MM.1S (cell line): Measurements from ENCODE around the gene PLA2G15.

Experiments
- CTCF ChIP-seq: fragments of 300-600 bp; sonication (generic); IDR thresholded peaks from 2 replicates; pipeline ENCODE4 v1.5.1; 2016; ENCODE audit warnings: antibody characterized with exemption, low read length, mixed read lengths
- EZH2phosphoT487 ChIP-seq: fragments of 300-600 bp; sonication (generic); IDR thresholded peaks from 2 replicates; pipeline ENCODE4 v1.6.1; 2018; ENCODE audit warnings: antibody characterized with exemption, low read length

- TF ChIP-seq EZH2phosphoT487 (no peak), CTCF (no peak)
Measured at GRCh38 chr16:68242926-68243858, 2.0 kb upstream of the PLA2G15 start.
